CD4-positive, alpha-beta T cell treated with Interleukin-4 for 4 hours (primary cell): ENCODE results near the gene ARHGAP20.

Experiments used
- DNase-seq: peaks from one replicate; pipeline ENCODE4 v3.0.0-alpha.2; 2020

Gene ARHGAP20, protein sequence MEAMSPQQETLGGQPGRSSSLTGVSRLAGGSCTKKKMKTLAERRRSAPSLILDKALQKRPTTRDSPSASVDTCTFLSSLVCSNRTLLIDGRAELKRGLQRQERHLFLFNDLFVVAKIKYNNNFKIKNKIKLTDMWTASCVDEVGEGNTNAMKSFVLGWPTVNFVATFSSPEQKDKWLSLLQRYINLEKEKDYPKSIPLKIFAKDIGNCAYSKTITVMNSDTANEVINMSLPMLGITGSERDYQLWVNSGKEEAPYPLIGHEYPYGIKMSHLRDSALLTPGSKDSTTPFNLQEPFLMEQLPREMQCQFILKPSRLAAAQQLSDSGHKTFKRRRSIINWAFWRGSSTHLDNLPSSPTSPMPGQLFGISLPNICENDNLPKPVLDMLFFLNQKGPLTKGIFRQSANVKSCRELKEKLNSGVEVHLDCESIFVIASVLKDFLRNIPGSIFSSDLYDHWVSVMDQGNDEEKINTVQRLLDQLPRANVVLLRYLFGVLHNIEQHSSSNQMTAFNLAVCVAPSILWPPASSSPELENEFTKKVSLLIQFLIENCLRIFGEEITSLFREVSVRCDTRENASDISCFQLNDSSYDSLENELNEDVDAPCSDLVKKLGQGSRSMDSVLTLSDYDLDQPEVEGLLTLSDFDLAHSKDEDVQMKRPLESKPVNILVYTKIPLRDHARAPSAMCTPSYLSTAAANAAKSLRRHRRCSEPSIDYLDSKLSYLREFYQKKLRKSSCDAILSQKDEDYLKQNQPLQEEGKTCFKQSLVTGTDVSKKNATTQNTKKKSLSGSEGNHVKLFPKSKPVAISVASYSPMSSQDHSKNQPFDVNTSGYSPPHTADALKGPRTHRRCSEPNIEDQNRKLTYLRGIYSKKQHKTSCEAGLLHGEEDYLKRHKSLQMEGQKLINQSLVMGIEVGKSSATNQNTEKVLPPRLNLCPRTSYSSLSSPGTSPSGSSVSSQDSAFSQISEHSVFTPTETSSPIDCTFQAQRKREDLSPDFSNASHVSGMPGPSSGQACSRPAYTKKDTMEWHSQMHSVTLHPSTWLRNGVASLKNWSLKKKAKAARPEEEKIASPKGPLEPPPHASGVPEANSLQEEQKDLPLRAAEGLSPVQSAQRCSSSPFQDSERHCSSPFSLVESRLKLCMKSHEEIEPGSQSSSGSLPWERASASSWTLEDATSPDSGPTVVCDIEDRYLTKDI

GRCh38 chr11:110711776-110712658 is at the start of gene ARHGAP20:
Gene ARHGAP20 (minus strand): TSS chr11:110712437. CDS start chr11:110712231, 206 bp downstream.
- DNase-seq, result no peak

- no peak for DNase-seq
Observed at GRCh38 chr11:110761991-110762390, 49.8 kb upstream of the ARHGAP20 start.

DNA sequence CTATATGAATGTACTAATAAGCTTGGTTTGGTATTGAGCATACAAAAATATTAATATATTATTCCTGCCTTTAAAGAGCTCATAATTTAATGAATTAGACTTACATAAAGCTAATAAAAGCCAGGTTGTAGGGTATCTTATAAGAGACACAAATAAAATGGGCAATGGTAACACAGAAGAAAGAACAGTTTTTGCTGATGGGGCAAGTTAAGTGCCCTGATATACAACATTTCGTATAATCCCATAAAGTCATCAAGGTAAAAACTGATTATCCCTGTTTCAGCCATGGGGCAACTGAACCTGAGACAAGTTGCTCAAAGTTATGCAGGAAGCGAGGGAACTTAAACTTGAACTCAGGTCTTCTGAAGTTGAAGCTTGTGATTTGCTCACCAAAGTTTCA is 48.9 kb upstream of the ARHGAP20 start:
- no peak for DNase-seq

GRCh38 chr11:110759972-110760381 is 47.7 kb upstream of the ARHGAP20 start:
- DNase-seq, result no peak

DNA sequence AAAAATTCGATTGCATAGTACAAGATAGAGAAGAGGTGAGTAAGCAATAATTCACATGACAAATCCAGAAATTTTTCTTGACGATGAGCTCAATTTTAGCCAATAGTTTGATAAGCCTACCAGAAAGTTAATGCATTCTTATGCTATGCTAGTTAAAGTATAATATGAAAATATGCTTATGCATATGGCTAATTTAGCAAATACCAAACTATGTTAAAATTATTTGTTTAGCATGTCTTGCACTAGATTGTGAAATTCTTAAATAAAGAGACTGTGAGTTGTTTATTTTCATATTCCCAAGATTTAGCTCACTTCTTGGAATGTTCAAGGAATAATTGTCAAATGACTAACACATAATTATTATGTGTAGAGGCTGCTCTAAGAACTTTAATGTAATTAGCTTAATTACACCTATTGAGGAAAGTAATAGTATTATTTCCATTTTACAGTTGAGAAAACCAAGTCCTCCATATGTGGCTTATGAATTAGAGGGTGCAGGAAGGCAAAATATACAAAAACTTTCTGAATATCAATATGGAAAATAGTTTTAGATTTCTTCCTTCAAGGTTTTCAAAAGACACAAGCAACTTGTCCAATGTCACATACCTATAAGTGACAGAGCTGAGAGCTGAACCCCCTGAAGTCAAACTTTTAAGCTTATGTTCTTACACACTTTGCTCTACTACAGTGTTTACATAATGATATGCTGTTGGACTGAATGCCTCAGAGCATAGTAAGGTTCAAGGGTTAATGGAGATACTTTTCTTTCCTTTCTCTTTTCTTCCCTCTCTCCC is 45.9 kb upstream of the ARHGAP20 start:
- DNase-seq, result no peak

GRCh38 chr11:110757066-110757465 is 44.8 kb upstream of the ARHGAP20 start:
- no peak for DNase-seq

DNA sequence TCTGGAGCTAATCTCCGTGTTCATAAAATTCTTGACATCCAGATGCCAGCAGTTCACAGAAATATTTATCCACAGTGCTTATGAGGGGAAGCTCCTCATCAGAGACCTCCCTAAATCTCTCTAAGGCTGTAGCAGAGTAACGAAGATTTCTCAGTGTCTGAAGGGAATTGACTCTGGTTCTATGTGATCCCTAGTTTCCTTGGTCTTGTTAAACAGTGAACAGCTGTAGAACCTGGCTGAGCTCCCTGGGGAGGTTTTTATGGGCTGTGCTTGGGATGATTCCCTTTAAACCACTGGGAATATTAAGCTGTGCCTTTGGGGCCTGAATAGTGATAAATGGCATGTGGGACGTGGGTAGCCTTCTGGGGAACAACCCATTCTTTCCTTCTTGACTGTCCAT is 43.7 kb upstream of the ARHGAP20 start:
- DNase-seq, result no peak

DNA sequence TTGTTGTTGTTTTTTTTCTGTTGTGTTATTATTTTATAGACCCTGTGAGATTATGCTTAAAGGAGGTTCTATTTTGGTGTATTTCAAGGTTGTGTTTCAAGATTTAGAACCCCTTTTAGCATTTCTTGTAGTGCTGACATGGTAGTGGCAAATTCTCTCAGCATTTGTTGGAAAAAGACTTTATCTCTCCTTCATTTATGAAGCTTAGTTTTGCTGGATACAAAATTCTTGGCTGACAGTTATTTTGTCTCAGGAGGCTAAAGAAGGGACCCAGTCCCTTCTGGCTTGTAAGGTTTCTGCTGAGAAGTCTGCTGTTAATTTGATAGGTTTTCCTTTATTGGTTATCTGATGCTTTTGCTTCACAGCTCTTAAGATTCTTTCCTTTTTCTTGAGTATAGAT is 40.7 kb upstream of the ARHGAP20 start:
- no peak for DNase-seq

DNA sequence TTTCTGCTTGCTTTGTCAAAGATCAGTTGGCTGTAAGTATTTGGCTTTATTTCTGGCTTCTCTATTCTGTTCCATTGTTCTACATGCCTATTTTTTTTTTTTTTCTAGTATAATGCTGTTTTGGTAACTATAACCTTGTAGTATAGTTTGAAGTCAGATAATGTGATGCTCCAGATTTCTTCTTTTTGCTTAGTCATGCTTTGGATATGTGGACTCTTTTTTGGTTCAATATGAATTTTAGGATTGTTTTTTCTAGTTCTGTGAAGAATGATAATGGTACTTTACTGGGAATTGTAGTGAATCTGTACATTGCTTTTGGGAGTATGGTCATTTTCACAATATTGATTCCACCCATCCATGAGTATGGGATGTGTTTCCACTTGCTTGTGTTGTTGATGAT is 37.9 kb upstream of the ARHGAP20 start:
- no peak for DNase-seq

DNA sequence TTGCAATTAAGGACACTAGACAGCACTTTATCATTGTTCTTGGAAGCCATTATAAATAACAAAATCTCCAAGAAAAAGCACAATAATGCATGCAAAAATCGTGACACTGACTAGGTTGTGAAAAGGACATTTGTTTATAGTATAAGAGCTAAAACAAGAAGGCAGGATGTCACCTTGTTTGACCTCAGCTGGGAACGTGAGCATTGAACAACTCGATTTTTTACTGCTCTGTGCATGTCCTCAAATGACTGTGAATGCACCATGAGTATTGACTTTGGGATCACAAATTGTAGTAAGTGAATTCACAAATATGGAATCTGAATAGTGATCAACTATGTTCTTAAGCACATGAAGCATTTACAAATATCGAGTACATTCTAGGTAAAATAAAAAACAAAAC is 35.3 kb upstream of the ARHGAP20 start:
- no peak for DNase-seq

DNA sequence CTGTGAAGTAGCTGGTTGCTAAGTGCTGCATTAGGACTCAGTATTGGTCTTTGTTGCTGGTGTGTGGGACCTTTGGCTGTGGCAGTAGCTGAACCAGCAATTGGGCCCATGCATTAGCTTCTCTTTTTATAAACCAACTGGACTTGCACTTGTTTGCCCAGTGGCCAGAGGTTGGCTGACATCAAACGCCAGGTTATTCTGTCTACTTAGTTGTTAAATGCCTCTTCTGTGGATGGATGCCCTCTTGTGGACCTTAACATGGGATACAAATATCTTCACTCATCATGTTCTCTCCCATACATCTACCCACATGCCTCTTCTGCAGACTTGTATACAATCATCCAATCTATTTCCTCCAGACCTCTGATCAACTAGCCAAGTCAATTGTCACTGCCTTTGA is 26.4 kb upstream of the ARHGAP20 start:
- no peak for DNase-seq

- no peak for DNase-seq
Observed at GRCh38 chr11:110737593-110737992, 25.4 kb upstream of the ARHGAP20 start.

DNA sequence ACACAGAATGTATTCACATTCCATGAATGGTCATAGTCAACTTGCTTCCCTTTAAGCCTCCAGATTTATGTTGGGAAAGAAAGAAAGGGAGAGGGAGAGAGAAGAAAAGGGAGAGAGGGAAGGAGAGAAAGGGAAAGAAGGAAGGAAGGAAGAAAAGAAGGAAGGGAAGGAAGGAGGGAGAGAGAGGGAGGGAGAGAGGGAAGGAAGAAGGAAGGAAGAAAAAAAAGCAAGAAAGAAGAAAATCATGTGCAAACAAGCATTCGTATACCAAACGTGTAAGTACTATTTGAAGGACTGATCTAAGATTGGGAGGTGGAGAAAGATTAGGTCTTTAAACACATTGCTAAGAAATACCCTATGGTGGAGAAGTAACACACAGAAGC is 23.9 kb upstream of the ARHGAP20 start:
- no peak for DNase-seq

DNA sequence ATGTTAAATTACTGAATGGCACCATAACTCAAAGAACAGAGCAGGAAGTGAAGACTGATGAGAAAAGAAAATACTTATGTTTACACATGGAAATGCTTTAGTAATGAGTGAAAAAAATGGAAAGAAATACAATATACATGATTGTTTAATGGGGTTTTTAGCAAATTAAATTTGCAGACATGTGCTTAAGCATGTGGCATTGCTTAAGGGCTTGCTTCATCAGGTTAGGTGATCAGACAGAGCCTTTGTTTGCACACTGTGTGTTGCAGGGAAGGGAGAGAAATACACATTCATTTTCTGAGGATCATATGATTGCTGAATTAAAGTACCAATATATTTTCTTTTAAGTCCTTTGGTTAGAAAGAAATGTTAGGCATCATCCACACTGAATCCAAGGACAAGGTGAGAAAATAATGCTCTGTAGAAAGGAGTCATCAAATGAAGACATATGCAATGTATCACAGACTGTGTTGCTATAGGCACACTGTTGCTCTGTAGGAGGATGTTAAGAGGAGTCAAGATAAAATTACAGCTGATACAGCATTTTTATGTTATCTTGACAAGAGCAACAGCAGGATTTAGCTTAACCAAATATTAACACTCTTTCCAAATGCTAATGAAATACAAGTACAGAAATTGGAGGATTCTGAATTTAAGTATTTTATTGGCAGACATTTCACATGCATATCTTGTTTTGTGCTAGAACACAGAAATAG is 23.4 kb upstream of the ARHGAP20 start:
- DNase-seq, result no peak

DNA sequence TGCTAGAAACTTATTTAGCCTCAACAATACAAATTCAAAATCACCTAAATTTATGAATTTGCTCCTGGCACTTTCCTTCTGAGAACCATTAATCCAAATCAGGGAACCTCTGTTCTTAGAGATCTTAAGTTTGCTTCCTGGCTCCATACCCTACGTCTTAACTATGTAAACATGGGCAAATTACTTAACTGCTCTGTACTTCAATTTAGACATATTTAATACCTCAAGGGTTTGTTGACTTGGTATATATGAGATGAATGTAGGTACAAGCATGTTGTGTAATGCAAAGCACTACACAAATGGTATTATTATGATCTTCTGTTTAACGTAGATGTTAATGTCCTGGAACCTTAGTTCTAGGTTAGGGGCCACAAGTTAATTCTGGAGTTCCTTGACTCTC is 22.6 kb upstream of the ARHGAP20 start:
- DNase-seq, result no peak

DNA sequence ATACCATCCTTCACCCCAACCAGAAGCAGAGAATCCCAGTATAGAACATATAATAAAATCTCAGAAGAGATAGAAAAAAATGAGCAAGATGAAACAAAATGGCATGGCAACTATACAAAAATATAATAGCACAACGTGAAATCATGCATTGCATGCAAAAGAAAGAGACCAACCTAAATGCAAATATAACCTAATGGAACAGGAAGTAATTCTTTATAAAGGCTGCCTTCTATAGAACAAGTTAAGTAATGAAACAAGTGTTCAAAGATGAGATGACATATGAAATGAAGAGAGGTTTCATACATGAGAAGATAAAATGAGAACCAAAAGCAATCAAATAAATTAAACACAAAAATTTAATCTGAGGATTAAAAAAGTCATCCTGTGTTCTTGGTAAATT is 18.5 kb upstream of the ARHGAP20 start:
- no peak for DNase-seq

GRCh38 chr11:110728883-110729282 is 16.6 kb upstream of the ARHGAP20 start:
- no peak for DNase-seq

DNA sequence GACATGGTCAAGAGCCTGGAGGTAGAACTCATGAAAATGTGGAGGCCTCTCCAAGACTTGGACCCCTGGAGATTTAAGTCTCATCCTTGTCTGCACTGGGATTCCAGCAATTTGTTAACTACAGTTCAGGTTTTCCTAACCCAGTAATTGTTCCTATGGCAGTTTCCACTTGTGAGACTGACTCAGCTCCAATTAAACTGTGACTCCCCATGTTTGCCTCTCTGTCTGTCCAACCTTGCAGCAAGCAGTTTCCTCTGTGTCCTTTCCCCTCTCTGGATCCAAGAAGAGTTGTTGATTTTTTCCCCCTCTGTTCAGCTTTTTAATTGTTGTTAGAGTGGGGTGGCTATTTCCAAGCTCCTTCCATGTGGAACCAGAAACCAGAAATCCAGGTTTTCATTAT is 16.2 kb upstream of the ARHGAP20 start:
- no peak for DNase-seq

DNA sequence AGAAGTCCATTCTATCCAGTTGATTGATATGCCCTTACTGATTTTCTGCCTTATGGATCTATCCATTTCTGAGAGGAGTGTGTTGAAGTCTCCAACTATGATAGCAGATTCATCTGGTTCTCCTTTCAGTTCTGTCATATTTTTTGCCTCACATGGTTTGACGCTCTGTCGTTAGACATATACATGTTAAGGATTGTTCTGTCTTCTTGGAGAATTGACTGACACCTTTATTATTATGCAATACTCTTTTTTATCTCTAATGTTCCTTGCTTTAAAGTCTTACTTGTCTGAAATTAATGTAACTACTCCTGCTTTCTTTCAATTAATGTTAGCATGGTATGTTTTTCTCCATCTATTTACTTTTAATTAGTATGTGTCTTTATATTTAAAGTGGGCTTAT is 12.1 kb upstream of the ARHGAP20 start:
- no peak for DNase-seq

GRCh38 chr11:110720431-110721275 is 8.4 kb upstream of the ARHGAP20 start:
- no peak for DNase-seq
